Measurements from ENCODE around the gene KRTAP9-9.
"Not testable (repeated sequence)": the region's sequence is repeated elsewhere in the genome, so short reads cannot be mapped to it uniquely, and the experiment has no call there.

KRTAP9-9 gene

DNA sequence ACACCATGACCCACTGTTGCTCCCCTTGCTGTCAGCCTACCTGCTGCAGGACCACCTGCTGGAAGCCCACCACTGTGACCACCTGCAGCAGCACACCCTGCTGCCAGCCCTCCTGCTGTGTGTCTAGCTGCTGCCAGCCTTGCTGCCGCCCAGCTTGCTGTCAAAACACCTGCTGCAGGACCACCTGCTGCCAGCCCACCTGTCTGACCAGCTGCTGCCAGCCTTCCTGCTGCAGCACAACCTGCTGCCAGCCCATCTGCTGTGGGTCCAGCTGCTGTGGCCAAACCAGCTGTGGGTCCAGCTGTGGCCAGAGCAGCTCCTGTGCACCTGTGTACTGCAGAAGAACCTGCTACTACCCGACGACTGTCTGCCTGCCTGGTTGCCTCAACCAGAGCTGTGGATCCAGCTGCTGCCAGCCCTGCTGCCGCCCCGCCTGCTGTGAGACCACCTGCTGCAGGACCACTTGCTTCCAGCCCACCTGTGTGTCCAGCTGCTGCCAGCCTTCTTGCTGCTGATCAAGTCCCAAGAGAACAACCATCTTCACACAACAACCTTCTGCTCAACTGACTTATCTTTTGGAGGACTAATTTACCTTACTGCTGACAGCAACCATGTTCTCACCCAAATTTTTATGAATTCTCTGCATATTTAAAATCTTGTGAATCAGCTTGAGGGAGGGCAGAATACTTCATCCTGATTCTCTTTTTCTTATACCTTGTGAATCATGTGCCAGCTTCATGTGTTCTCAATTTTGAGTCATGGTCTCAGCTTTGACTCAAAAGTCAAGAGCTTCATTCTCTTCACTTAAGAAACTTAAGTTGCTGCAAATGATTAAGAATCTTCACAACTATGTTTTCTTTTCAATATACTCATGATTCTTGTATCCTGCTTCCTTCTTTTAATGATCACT is at the start of gene KRTAP9-9:
Gene KRTAP9-9, plus strand, starts transcription at position 4 of the 910 bp plus-strand sequence.
- not testable (repeated sequence) for DNase-seq

DNA sequence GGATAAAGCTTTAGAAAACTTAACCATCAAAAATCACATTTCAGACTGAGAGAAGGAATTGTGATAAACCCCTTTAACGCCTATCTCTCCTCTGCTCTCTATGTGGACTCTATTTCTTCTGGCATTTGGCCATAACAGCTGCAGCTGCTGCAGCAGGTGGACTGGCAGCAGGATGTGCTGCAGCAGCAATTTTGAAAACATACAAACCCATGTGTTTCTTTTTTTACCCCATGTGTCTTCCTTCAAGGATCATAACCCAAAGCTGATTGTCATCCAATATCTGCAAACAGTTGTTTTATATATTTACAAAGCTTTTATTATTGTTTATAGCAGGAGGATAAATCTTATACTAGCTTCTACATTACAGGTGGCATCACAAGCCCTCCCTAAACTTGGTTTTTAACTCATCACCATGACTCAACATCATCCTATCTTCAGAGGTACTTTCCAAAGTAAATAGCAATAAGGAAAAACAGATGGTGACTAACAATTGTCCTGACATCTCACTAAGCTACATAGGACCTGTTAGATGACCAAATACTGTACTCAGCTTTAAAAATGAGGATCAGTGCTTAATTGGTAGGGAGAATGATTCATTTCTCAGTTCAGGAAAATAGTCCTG is 43.2 kb upstream of the KRTAP9-9 start:
- DNase-seq, result no peak

DNA sequence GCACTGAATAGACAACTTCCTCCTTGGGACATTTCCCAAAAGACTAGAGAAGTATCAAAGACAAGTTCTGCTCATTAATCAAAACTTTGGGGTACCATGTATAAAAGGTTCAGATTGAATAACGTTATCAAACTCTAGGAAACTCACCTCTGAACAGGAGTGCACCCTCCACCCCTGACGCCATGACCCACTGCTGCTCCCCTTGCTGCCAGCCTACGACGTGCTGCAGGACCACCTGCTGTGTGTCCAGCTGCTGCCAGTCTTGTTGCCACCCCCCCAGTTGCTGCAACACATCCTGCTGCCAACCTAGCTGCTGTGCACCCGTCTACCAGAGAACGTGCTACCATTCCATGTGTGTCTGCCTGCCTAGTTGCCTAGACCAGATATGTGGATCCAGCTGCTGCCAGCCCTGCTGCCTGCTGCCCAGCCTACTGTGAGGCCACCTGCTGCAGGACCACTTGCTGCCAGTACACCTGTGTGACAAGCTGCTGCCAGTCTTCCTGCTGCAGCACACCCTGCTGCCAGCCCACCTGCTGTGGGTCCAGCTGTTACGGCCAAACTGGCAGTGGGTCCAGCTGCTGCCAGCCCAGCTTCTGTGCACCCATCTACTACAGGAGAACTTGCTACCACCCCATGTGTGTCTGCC is 42.5 kb upstream of the KRTAP9-9 start:
- no peak for DNase-seq

DNA sequence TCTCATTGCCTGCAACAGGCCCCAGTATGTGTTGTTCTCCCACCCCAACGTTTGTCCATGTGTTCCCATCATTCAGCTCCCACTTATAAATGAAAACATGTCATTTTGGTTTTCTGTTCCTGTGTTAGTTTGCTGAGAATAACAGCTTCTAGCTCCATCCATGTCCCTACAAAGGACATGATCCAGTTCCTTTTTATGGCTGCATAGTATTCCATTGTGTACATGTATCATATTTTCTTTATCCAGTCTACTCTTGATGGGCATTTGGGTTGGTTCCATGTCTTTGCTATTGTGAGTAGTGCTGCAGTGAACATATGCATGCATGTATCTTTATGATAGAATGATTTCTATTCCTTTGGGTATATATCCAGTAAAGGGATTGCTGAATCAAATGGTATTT is 39.5 kb upstream of the KRTAP9-9 start:
- DNase-seq, result no peak

DNA sequence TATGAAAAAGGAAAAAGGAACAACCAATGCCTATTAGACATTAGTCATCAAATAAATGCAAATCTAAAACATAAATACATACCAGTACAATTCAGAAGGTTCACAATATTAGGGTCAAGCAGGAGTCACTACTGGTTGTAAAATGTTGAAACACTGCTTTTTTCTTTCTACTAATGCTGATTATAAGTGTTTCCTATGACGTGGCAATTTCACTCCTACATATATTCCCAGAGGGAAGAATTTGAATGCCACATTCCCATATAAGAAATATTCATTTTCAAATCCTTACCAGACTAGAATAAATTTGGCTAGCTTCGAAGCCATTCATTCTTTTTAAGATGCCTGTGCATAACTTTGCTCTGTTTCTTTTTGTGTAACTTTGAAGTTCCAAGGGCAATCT is 31.4 kb upstream of the KRTAP9-9 start:
- no peak for DNase-seq

DNA sequence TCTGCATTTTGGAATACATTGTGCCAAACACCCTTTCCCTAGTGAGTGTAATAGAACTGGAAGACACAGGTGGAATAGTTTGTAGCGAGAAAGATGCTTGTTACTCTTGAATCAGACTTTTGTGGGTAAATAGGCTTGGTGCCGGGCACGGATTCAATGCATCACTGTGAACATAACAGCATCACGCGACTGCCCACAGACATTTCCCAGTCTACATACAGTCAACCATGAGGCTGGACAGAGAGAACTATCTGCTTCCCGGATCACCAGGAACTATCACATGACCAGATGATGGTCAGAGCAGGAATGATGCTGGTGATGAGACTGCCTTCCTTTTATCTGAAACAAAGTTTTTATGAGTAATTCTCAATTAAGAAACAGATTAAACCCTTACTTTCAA is 29.1 kb upstream of the KRTAP9-9 start:
- DNase-seq, result no peak

DNA sequence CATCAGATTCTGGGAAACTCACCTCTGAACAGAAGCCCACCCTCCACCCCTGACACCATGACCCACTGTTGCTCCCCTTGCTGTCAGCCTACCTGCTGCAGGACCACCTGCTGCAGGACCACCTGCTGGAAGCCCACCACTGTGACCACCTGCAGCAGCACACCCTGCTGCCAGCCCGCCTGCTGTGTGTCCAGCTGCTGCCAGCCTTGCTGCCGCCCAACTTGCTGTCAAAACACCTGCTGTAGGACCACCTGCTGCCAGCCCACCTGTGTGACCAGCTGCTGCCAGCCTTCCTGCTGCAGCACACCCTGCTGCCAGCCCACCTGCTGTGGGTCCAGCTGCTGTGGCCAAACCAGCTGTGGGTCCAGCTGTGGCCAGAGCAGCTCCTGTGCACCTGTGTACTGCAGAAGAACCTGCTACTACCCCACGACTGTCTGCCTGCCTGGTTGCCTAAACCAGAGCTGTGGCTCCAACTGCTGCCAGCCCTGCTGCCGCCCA is 28.5 kb upstream of the KRTAP9-9 start, which contains the start of gene KRTAP9-2:
Gene KRTAP9-2, plus strand, starts transcription at position 51 of the 498 bp plus-strand sequence. Its CDS starts 7 bp downstream, at position 58.
- not testable (repeated sequence) for DNase-seq

DNA sequence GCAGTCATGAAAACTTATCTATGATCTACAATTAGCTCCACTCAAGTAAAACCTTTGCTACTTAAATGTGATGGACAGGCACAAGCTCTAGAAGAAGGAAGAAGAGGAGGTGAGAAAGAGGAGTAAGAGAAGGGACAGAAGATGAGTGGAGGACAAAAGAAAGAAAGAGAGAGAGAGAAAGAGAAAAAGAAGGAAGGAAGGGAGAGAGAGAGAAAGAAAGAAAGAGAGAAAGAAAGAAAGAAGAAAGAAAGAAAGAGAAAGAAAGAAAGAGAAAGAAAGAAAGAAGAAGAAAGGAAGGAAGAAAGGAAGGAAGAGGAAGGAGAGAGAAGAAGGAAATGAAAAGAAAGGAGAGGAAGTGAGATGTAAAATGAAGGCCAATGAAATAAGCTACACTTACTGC is 25.1 kb upstream of the KRTAP9-9 start:
- DNase-seq, result no peak

DNA sequence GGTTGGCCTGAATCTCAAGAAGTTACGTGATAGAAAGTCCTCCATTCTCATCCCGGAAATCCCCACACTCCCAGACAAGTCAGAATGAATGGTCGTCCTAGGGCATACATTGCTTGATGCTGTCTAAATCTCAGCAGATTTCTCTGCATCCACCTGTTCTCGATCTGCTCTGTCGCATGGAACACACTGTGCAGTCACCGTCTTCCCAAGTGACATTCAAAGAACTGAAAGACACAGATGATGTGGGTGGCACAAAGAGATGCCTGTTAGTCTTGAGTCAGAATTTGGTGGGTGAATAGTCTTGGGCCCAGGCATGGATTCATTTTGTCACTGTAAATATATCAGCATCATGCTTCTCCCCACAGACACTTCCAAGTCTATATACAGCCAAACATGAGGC is 23.5 kb upstream of the KRTAP9-9 start:
- DNase-seq, result no peak

DNA sequence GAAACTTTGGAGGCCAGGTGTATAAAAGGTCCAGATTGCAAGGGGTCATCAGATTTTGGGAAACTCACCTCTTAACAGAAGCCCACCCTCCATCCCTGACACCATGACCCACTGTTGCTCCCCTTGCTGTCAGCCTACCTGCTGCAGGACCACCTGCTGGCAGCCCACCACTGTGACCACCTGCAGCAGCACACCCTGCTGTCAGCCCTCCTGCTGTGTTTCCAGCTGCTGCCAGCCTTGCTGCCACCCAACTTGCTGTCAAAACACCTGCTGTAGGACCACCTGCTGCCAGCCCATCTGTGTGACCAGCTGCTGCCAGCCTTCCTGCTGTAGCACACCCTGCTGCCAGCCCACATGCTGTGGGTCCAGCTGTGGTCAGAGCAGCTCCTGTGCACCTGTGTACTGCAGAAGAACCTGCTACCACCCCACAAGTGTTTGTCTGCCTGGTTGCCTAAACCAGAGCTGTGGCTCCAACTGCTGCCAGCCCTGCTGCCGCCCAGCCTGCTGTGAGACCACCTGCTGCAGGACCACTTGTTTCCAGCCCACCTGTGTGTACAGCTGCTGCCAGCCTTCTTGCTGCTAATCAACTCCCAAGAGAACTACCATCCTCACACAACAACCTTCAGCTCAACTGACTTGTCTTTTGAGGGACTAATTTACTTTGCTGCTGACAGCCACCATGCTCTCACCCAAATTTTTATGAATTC is 22.6 kb upstream of the KRTAP9-9 start, which contains the start of gene KRTAP9-3:
Gene KRTAP9-3, plus strand, starts transcription at position 51 of the 707 bp plus-strand sequence. Its CDS starts 53 bp downstream, at position 104.
- not testable (repeated sequence) for DNase-seq

DNA sequence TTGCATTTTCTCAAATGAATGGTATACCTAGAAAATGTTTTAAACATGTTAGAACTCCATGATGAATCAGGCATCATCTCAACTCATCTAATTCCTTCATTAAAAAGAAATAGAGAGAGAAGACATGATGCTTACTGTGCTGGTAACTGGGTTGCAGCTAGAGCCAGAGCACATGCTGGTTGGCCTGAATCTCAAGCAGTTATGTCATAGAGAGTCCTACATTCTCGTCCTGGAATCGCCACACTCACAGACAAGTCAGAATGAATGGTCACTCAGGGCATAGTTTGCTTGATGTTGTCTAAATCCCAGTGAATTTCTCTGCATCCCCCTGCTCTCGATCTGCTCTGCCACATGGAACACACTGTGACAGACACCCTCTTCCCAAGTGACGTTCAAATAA is 18.1 kb upstream of the KRTAP9-9 start:
- DNase-seq, result not testable (repeated sequence)

DNA sequence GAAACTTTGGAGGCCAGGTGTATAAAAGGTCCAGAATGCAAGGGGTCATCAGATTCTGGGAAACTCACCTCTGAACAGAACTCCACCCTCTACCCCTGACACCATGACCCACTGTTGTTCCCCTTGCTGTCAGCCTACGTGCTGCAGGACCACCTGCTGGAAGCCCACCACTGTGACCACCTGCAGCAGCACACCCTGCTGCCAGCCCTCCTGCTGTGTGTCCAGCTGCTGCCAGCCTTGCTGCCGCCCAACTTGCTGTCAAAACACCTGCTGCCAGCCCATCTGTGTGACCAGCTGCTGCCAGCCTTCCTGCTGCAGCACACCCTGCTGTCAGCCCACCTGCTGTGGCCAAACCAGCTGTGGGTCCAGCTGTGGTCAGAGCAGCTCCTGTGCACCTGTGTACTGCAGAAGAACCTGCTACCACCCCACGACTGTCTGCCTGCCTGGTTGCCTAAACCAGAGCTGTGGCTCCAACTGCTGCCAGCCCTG is 17.2 kb upstream of the KRTAP9-9 start, which contains the start of gene KRTAP9-8:
Gene KRTAP9-8, plus strand, starts transcription at position 51 of the 489 bp plus-strand sequence. Its CDS starts 53 bp downstream, at position 104.
- not testable (repeated sequence) for DNase-seq

DNA sequence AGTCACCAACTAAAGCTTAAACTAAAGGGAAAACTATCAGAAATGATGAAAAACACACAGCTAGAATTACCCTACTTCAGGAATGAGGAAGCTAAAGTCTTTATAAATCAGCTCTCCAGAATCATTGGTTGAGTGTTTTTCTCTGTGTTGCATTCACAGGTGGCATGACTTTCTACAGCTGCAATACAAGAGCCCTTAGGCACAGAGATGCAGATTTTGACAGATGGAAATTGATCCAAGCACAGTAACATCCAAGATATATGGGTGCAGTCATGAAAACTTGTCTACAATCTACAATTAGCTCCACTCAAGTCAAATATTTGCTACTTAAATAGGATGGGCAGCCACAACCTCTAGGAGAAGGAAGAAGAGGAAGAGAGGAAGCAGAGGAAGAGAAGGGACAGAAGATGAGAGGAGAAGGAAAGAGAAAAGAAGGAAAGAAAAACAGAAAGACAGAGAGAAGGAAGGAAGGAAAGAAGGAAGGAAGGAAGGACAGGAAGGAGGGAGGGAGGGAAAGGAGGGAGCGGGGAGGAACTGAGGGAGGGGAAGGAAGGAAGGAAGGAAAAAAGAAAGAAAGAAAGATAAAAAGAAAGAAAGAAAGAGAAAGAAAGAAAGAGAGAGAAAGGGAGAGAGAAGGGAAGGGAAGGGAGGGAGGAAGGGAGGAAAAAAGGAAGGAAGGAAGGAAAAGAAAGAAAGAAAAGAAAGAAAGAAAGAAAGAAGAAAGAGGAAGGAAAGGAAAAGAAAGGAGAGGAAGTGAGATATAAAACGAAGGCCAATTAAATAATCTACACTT is 8.0 kb upstream of the KRTAP9-9 start:
- not testable (repeated sequence) for DNase-seq

DNA sequence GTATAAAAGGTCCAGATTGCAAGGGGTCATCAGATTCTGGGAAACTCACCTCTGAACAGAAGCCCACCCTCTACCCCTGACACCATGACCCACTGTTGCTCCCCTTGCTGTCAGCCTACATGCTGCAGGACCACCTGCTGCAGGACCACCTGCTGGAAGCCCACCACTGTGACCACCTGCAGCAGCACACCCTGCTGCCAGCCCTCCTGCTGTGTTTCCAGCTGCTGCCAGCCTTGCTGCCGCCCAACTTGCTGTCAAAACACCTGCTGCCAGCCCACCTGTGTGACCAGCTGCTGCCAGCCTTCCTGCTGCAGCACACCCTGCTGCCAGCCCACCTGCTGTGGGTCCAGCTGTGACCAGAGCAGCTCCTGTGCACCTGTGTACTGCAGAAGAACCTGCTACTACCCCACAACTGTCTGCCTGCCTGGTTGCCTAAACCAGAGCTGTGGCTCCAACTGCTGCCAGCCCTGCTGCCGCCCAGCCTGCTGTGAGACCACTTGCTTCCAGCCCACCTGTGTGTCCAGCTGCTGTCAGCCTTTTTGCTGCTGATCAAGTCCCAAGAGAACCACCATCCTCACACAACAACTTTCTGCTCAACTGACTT is 5.4 kb upstream of the KRTAP9-9 start, which contains the start of gene KRTAP9-4:
Gene KRTAP9-4, plus strand, starts transcription at position 51 of the 604 bp plus-strand sequence. Its CDS starts 34 bp downstream, at position 85.
- DNase-seq, result not testable (repeated sequence)

DNA sequence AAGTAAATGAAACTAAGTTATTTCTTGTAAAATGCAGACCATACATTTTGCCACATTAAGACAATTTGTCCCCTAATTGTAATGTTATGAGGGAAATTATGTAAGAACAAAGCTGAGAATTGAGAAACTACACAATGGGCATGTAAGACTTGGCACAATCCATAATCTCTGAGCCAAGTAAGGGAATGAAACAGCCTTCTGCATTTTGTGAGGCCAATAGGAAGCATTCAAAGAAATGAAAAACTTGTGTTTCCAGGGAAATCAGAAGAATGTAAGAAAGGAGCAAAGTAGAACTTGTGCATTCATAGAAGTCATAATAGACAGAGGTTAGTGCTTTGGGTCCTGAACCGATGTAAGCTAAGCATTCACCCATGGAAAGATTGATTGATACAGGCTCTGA is 3.9 kb upstream of the KRTAP9-9 start:
- no peak for DNase-seq

DNA sequence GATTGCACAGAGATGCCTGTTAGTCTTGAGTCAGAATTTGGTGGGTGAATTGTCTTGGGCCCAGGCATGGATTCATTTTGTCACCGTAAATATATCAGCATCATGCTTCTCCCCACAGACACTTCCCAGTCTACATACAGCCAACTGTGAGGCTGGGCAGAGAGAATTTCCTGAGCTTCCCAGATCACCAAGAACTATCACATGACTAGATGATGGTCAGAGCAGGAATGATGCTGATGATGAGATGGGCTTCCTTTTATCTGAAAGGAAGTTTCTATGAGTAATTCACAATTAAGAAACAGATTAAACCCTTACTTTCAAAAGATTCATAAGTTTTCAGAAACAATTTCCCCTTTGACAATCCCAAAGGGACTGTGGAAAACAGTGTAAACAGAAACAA is 323 bp upstream of the KRTAP9-9 start:
- DNase-seq, result no peak

DNA sequence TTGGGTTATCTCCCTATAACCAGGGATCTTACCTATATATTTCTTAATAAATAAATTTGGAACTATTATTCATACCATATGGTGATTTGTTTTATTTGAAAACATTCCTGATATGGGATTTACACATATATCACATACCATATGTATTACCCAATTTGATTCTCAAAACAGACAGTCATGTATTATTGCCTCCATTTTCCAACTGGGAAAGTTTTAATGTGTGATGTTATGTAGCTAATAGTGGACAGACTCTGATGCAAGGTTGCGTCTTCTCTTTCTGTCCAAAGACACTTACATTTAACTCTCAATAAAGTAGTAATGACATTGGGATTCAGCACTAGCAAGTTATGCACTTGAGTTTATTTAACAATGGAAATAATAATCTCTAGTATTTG is 1.1 kb downstream of the KRTAP9-9 start:
- no peak for DNase-seq

DNA sequence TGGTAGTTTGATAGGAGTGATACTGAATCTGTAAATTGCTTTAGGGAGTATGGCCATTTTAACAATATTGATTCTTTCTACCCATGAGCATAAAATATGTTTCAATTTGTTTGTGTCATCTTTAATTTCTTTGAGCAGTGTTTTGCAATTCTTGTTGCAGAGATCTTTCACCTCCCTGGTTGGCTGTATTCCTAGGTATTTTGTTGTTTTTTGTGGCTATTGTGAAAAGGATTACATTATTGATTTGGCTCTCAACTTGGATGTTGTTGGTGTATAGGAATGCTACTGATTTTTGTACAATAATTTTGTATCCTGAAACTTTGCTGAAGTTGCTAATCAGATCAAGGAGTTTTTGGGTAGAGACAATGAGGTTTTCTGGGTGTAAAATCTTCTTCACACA is 3.2 kb downstream of the KRTAP9-9 start:
- no peak for DNase-seq

DNA sequence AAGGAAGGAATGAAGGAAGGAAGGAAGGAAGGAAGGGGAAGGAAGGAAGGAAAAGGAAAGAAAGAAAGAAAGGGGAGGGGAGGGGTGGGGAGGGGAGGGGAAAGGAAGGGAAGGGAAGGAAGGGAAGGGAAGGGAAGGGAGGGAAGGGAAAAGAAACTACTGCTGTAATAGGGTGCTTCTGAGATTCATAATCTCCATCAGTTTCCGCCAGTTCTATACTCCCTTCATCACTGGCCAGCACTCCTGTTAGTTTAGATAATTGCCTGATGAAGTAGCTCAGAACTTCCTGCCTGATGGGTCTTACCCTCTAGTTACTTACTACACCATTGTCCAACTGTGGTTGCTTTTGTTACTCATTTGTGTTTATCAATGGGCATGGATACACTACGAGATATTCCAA is 8.0 kb downstream of the KRTAP9-9 start:
- DNase-seq, result no peak

DNA sequence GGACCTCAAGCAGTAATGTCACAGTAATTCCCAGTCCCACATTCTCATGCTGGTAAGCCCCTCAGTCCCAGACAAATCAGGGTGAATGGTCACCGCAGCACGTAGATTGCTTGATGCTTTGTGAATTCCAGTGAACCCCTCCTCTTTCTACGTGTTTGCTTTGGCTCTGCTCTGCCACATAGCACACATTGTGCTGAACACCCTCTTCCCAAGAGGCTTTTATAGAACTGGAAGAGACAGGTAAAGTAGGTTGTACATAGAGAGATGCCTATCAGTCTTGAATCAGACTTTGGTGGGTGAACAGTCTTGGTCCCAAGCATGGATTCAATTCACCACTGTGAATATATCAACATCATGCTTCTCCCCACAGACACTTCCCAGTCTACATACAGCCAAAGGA is 9.4 kb downstream of the KRTAP9-9 start:
- no peak for DNase-seq

DNA sequence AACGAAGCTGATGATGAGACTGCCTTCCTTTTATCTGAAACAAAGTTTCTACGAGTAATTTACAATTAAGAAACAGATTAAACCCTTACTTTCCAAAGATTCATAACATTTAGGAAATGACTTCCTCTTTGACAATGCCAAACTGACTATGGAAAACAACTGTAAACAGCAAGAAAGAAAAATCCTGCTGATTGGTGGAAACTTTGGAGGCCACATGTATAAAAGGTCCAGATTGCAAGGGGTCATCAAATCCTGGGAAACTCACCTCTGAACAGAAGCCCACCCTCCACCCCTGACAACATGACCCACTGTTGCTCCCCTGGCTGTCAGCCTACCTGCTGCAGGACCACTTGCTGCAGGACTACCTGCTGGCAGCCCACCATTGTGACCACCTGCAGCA is 9.9 kb downstream of the KRTAP9-9 start, which contains the start of gene KRTAP9-6:
Gene KRTAP9-6, plus strand, starts transcription at position 301 of the 400 bp plus-strand sequence. Its CDS starts 0 bp downstream, at position 301.
- no peak for DNase-seq

Measured in stimulated activated CD4-positive, alpha-beta T cell treated with anti-CD3 and anti-CD28 coated beads, Interleukin-12 subunit alpha, Interleukin-12 subunit beta, amount 100 ng/mL, for 4 hours (primary cell).